PFSK-1 (cell line): Measurements from ENCODE around the gene MOBP.

Experiments used
- FOXP2 ChIP-seq: optimal IDR thresholded peaks from 2 replicates; pipeline ENCODE3; 2011; ENCODE audit warnings: borderline replicate concordance, control low read depth, inconsistent platforms; ENCODE audit not compliant: insufficient read depth; ENCODE audit errors: extremely low read length, extremely low read depth
- POLR2AphosphoS5 ChIP-seq: IDR thresholded peaks from 2 replicates; pipeline ENCODE4 v1.6.1; 2012; ENCODE audit warnings: low read depth, mild to moderate bottlenecking, control low read depth, low read length, moderate library complexity
- REST ChIP-seq, 2 experiments: IDR thresholded peaks; 2 replicates each; pipeline versions ENCODE4 v1.6.1 to v1.8.0; 2011 to 2012; ENCODE audit warnings: low read depth in 2 of 2, low read length in 2 of 2, control low read depth in 1 of 2, inconsistent platforms in 1 of 2, mild to moderate bottlenecking in 1 of 2, moderate library complexity in 1 of 2; ENCODE audit not compliant: insufficient read depth in 1 of 2
- SIN3A ChIP-seq: IDR thresholded peaks from 2 replicates; pipeline ENCODE4 v1.6.1; 2012; ENCODE audit warnings: mild to moderate bottlenecking, low read length, moderate library complexity, borderline replicate concordance; ENCODE audit not compliant: insufficient read depth
- TAF1 ChIP-seq: IDR thresholded peaks from 2 replicates; pipeline ENCODE4 v1.6.1; 2012; ENCODE audit warnings: low read length, control low read depth, borderline replicate concordance; ENCODE audit not compliant: insufficient read depth

MOBP gene

GRCh38 chr3:39533226-39533625, 65.7 kb downstream of the MOBP start:
- TF ChIP-seq TAF1: no peak

- TF ChIP-seq POLR2AphosphoS5 (no peak), REST (IDR thresholded peaks at IDR 0.05; ENCODE audit: insufficient read depth in 1 of 2, low read depth in 2 of 2, low read length in 2 of 2) (no peak), FOXP2 (no peak), TAF1 (no peak), SIN3A (no peak)
These were observed 72.9 kb downstream of the MOBP start for GRCh38 chr3:39540162-39540921.

GRCh38 chr3:39541442-39541841, 74.0 kb downstream of the MOBP start:
- TF ChIP-seq SIN3A (no peak), POLR2AphosphoS5 (no peak), TAF1 (no peak), FOXP2 (no peak), REST (IDR thresholded peaks at IDR 0.05; ENCODE audit: insufficient read depth in 1 of 2, low read depth in 2 of 2, low read length in 2 of 2) (no peak)

GRCh38 chr3:39541917-39542329, 74.4 kb downstream of the MOBP start:
- TF ChIP-seq POLR2AphosphoS5 (no peak), REST (IDR thresholded peaks at IDR 0.05; ENCODE audit: insufficient read depth in 1 of 2, low read depth in 2 of 2, low read length in 2 of 2) (no peak), SIN3A (no peak), FOXP2 (no peak), TAF1 (no peak)

GRCh38 chr3:39542588-39542988, 75.1 kb downstream of the MOBP start:
- TF ChIP-seq FOXP2: no peak
- TF ChIP-seq REST (IDR thresholded peaks at IDR 0.05; ENCODE audit: insufficient read depth in 1 of 2, low read depth in 2 of 2, low read length in 2 of 2): no peak
- TF ChIP-seq POLR2AphosphoS5: no peak
- no peak for TF ChIP-seq SIN3A
- TF ChIP-seq TAF1: no peak
